Panc1 (cell line): ENCODE measurements around the gene PPM1B. TPM values are rescaled to one million over a fixed set of nuclear protein-coding genes. Genes with fewer than 3 reads are reported as not detected.

Experiments used
- ATAC-seq: fragments of 200-7000 bp; cut with Tn5 transposase; 2 replicates; pipeline ENCODE4 v1.9.1; 2020; ENCODE audit warnings: mild to moderate bottlenecking, moderate library complexity
- BruUV-seq: library from RNA; stranded (reverse); fragments of 400-500 nt; replicated peaks from 2 replicates; lab custom pipeline; 2021; lab: Mats Ljungman, UMichigan
- CTCF ChIA-PET: fragments of 300-600 bp; sonication (Branson Sonifier 250); formaldehyde crosslinking; loops from one replicate; lab custom pipeline; 2022; ENCODE audit warnings: antibody characterized with exemption; lab: Charles Lee
- POLR2A ChIA-PET: fragments of 300-600 bp; sonication (Branson Sonifier 250); formaldehyde crosslinking; loops from one replicate; lab custom pipeline; 2022; ENCODE audit warnings: antibody characterized with exemption; lab: Charles Lee
- DNase-seq: peaks from one replicate; pipeline ENCODE4 v3.0.0-alpha.2; 2010; ENCODE audit warnings: low read depth, low spot score
- H3K27ac ChIP-seq: 2 replicates; pipeline ENCODE4 v1.5.1; 2011; ENCODE audit warnings: mild to moderate bottlenecking, low read length, inconsistent platforms
- H3K27me3 ChIP-seq: fragments of 200-500 bp; sonication (Bioruptor generic); 2 replicates; pipeline ENCODE4 v1.6.0; 2014; ENCODE audit warnings: low read length, inconsistent platforms; ENCODE audit not compliant: control insufficient read depth, insufficient read depth
- H3K36me3 ChIP-seq: fragments of 200-500 bp; sonication (Bioruptor generic); 2 replicates; pipeline ENCODE4 v1.5.1; 2014; ENCODE audit warnings: inconsistent platforms, mild to moderate bottlenecking, low read length, moderate library complexity; ENCODE audit not compliant: control insufficient read depth, insufficient read depth
- H3K4me1 ChIP-seq: 2 replicates; pipeline ENCODE4 v1.5.1; 2011; ENCODE audit warnings: inconsistent platforms, mild to moderate bottlenecking, low read length, moderate library complexity; ENCODE audit not compliant: control insufficient read depth, insufficient read depth
- H3K4me3 ChIP-seq, 2 experiments: 2 replicates each; pipeline ENCODE4 v1.5.1; 2011 to 2012; ENCODE audit warnings: low read depth in 2 of 2, low read length in 2 of 2, mild to moderate bottlenecking in 2 of 2, inconsistent platforms in 1 of 2, moderate library complexity in 1 of 2
- H3K9me3 ChIP-seq: fragments of 200-500 bp; sonication (Bioruptor generic); 2 replicates; pipeline ENCODE4 v1.5.1; 2014; ENCODE audit warnings: low read depth, mild to moderate bottlenecking, inconsistent platforms, low read length, moderate library complexity; ENCODE audit not compliant: control insufficient read depth, insufficient read depth
- CTCF ChIP-seq: fragments of 450-650 bp; IDR thresholded peaks from 2 replicates; pipeline ENCODE4 v1.5.1; 2017; ENCODE audit warnings: mild to moderate bottlenecking
- POLR2AphosphoS5 ChIP-seq: IDR thresholded peaks from 2 replicates; pipeline ENCODE4 v1.6.1; 2012; ENCODE audit warnings: mild to moderate bottlenecking, low read depth, low read length, moderate library complexity
- REST ChIP-seq, 2 experiments: IDR thresholded peaks; 2 replicates each; pipeline ENCODE4 v1.6.1; 2011 to 2012; ENCODE audit warnings: low read depth in 2 of 2, control low read depth in 1 of 2, low read length in 1 of 2, mild to moderate bottlenecking in 1 of 2, moderate library complexity in 1 of 2; ENCODE audit not compliant: insufficient read depth in 1 of 2
- SIN3A ChIP-seq: IDR thresholded peaks from 2 replicates; pipeline ENCODE4 v1.6.1; 2012; ENCODE audit warnings: low read depth, mild to moderate bottlenecking, low read length, moderate library complexity, borderline replicate concordance; ENCODE audit not compliant: insufficient read depth
- TCF7L2 ChIP-seq: IDR thresholded peaks from 2 replicates; pipeline ENCODE4 v1.6.1; 2011; ENCODE audit warnings: mild to moderate bottlenecking, low read depth, low read length, inconsistent platforms
- in situ Hi-C: cut with HindIII; loops from 2 replicates; pipeline ENCODE4 v1.10.0; 2016; ENCODE audit warnings: low sequenced_read_pairs, low pct_unique_long_range_greater_than_20kb
- intact Hi-C: fragments of 100-400 bp; cut with micrococcal nuclease; formaldehyde crosslinking; loops from one replicate; pipeline ENCODE4 v1.10.0; 2022; ENCODE audit not compliant: unreplicated experiment
- total RNA-seq: library from RNA; stranded (reverse); gene quantifications from one replicate; pipeline ENCODE4 v1.2.1, GENCODE V29; 2021; ENCODE audit not compliant: unreplicated experiment

The PPM1B gene
- total RNA-seq, 1 experiment from 2014 or later, result 36.0 TPM

- H3K27me3 ChIP-seq, result no peaks in the 10 kb centered on the region
- CTCF ChIA-PET, result interaction anchor here (0.7 kb wide), 1 partner anchor 12 kb away, joined by 5 read pairs; no protein-coding TSS in a partner anchor
Observed at GRCh38 chr2:44237221-44237620, 68.5 kb downstream of the PPM1B start.

GRCh38 chr2:44242904-44243303 is 74.2 kb downstream of the PPM1B start:
- Histone ChIP-seq H3K27ac (peak overlapping the region; percentile 56), H3K27me3 (no peaks in the 10 kb centered on the region), H3K36me3 (no peaks in the 10 kb centered on the region), H3K4me1 (peaks cover 23% of the 10 kb centered on the region), H3K9me3 (no peaks in the 10 kb centered on the region), H3K4me3 (no peak overlapping the region)
- POLR2A ChIA-PET, result interaction anchor here (0.6 kb wide), 1 partner anchor 65 kb away, joined by 3 read pairs; no protein-coding TSS in a partner anchor
- CTCF ChIA-PET, result interaction anchor here (0.6 to 1.1 kb wide), 3 partner anchors 100 to 200 kb away, joined by 3 to 4 read pairs (median 3); no protein-coding TSS in a partner anchor
- no peak for TF ChIP-seq TCF7L2
- no peak for TF ChIP-seq CTCF
- TF ChIP-seq POLR2AphosphoS5, result no peak
- no peak for TF ChIP-seq REST (IDR thresholded peaks at IDR 0.05; ENCODE audit: insufficient read depth in 1 of 2, low read depth in 2 of 2, low read length in 1 of 2)
- TF ChIP-seq SIN3A, result no peak
- in situ Hi-C loops, result no loop called here
- no TSS peak for BruUV-seq
- intact Hi-C loops, result loop anchor here (5.0 to 10.0 kb wide), 2 partner anchors 49 to 712 kb away; no protein-coding TSS in a partner anchor
- ATAC-seq (no peak), DNase-seq (no peak)

More at GRCh38 chr2:44237221-44237620, 68.5 kb downstream of the PPM1B start:
- no TSS peak for BruUV-seq
- no peak for DNase-seq
- POLR2A ChIA-PET, result no interaction called here
- H3K36me3 ChIP-seq, result peaks cover under 1% of the 10 kb centered on the region; the same call in 1 of the 2 replicates
- TF ChIP-seq CTCF (no peak), SIN3A (no peak), POLR2AphosphoS5 (no peak), TCF7L2 (no peak), REST (IDR thresholded peaks at IDR 0.05; ENCODE audit: insufficient read depth in 1 of 2, low read depth in 2 of 2, low read length in 1 of 2) (no peak)
- in situ Hi-C loops, result no loop called here
- peak overlapping the region; percentile 62 for H3K27ac ChIP-seq
- H3K9me3 ChIP-seq, result no peaks in the 10 kb centered on the region
- intact Hi-C loops, result no loop called here
- H3K4me3 ChIP-seq, result no peak overlapping the region
- H3K4me1 ChIP-seq, result peaks cover 43% of the 10 kb centered on the region
- ATAC-seq, result no peak
